BLaER1 (cell line): Measurements from ENCODE around the gene CABP4.

ENCODE experiments used
- H3K27ac ChIP-seq: shearing (Covaris generic); formaldehyde crosslinking; 2 replicates; pipeline ENCODE4 v1.8.1; 2022
- H3K27me3 ChIP-seq: shearing (Covaris generic); formaldehyde crosslinking; 2 replicates; pipeline ENCODE4 v1.8.1; 2022
- H3K36me3 ChIP-seq: shearing (Covaris generic); formaldehyde crosslinking; 2 replicates; pipeline ENCODE4 v1.8.1; 2022
- H3K4me1 ChIP-seq: shearing (Covaris generic); formaldehyde crosslinking; 2 replicates; pipeline ENCODE4 v1.8.1; 2022
- H3K4me2 ChIP-seq: shearing (Covaris generic); formaldehyde crosslinking; 2 replicates; pipeline ENCODE4 v1.8.1; 2022
- H3K4me3 ChIP-seq: shearing (Covaris generic); formaldehyde crosslinking; 2 replicates; pipeline ENCODE4 v1.8.1; 2022
- H3K9ac ChIP-seq: shearing (Covaris generic); formaldehyde crosslinking; 2 replicates; pipeline ENCODE4 v1.8.1; 2022
- H3K9me3 ChIP-seq: shearing (Covaris generic); formaldehyde crosslinking; 2 replicates; pipeline ENCODE4 v1.8.1; 2022
- H4K20me1 ChIP-seq: shearing (Covaris generic); formaldehyde crosslinking; 2 replicates; pipeline ENCODE4 v1.8.1; 2022
- Cebpa-rat ChIP-seq: shearing (Covaris generic); IDR thresholded peaks from 2 replicates; pipeline ENCODE4 v1.8.1; 2022

CABP4 gene

DNA sequence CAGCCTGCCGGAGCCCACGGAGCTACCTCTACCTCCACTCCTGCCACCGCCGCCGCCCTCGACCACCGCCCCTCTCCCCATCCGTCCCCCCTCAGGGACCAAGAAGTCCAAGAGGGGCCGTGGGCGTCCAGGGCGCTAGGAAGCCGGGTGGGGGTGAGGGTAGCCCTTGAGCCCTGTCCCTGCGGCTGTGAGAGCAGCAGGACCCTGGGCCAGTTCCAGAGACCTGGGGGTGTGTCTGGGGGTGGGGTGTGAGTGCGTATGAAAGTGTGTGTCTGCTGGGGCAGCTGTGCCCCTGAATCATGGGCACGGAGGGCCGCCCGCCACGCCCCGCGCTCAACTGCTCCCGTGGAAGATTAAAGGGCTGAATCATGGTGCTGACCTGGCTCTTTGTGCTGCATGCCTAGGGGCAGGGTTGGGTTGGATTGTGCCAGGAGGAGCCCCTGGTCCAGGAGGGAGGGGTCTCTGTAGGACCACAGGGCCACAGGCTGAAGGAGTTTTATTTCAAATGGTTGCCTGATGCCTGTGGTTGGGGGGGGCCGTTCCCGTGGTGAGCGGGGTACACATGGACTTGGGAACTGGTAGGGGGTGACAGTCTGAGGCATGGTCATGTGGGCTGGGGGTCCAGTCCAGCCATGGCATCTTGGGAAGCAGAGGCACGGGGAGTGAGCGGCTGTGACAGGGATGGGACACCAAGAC, 20.0 kb upstream of the CABP4 start:
- peak overlapping the region; percentile 97 for H3K4me2 ChIP-seq

DNA sequence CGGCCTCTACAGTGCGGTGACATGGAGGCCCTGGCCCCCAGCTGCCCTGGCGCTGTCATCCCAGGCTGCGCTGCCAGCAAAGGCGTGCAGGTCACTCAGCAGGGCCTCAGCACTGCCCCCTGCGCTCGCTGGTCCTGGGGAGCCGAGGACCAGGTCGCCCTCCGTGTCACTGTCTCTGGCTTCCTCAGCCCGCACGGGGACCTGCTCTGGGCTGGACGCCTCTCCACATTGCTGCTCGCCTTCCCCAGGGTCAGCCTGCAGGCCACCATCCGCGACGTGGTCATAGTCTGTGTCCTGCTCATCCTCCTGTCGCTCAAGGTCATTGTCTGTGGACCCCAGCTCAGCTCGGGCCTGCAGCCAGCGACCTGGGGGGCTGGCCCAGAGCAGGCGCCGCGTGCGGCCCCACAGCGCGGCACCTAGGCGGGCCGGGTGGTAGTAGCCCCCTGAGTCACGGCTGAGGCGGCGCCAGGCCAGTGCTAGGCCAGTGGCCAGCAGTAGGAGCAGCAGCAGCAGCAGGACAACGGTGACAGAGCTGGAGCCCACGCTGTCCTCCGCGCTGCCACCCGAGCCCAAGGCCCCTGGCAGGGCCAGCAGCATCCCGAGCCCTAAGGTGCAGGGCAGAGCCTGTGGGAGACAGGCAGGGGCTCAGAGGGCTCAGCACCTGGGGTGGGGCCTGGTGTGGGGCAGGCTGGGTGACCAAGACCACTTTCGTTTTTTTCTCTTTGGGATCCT, 19.3 kb upstream of the CABP4 start:
- Histone ChIP-seq H3K9me3 (no peaks in the 10 kb centered on the region), H3K4me2 (peak overlapping the region; percentile 97), H3K9ac (peak overlapping the region; percentile 94), H3K36me3 (peaks cover 53% of the 10 kb centered on the region), H3K27ac (peak overlapping the region; percentile 99), H3K4me1 (peaks cover 89% of the 10 kb centered on the region), H3K27me3 (no peaks in the 10 kb centered on the region), H4K20me1 (peaks cover 59% of the 10 kb centered on the region), H3K4me3 (peak overlapping the region; percentile 77)
- no peak for TF ChIP-seq Cebpa-rat

More for the DNA sequence above, 20.0 kb upstream of the CABP4 start:
- Histone ChIP-seq H3K9ac (peak overlapping the region; percentile 94), H3K27ac (peak overlapping the region; percentile 99), H3K27me3 (no peaks in the 10 kb centered on the region), H3K9me3 (no peaks in the 10 kb centered on the region), H3K4me3 (peak overlapping the region; percentile 77), H3K4me1 (peaks cover 82% of the 10 kb centered on the region), H3K36me3 (peaks cover 61% of the 10 kb centered on the region), H4K20me1 (peaks cover 66% of the 10 kb centered on the region)
- TF ChIP-seq Cebpa-rat: no peak

DNA sequence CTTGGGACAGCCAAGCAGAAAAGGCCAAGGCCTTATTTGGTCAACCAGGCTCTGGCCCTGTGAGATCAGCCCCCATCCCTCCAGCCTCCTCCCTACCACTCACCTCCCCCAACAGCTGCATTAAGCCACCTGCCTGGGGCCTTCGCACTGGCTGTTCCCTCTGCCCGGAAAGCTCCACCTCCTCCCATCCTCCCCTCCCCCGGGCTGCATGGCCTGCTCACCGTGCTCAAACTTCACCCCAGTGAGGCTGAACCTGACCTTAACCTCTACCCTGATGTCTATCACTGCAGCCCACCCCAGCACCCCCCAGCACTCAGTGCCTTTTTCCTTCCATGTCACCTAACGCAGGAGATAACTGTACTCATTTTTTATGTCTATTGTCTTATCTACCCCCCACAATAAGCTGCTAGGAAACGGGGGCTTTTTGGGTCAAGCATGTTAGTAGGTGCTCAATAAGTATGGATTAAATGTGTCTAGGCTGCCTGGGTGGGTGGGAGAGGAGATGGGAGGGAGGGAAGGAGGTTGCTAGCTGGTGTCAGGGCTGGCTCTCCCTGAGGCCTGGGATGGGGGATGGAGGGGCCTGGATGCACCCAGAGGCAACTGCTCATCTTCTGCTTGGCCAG, 18.6 kb upstream of the CABP4 start:
- no peaks in the 10 kb centered on the region for H3K27me3 ChIP-seq
- peaks cover 52% of the 10 kb centered on the region for H4K20me1 ChIP-seq
- peaks cover 47% of the 10 kb centered on the region for H3K36me3 ChIP-seq
- H3K4me2 ChIP-seq: peak overlapping the region; percentile 97
- H3K4me3 ChIP-seq: peak overlapping the region; percentile 77
- no peaks in the 10 kb centered on the region for H3K9me3 ChIP-seq
- H3K9ac ChIP-seq: peak overlapping the region; percentile 94
- no peak for TF ChIP-seq Cebpa-rat
- H3K27ac ChIP-seq: peak overlapping the region; percentile 99
- peaks cover 96% of the 10 kb centered on the region for H3K4me1 ChIP-seq

DNA sequence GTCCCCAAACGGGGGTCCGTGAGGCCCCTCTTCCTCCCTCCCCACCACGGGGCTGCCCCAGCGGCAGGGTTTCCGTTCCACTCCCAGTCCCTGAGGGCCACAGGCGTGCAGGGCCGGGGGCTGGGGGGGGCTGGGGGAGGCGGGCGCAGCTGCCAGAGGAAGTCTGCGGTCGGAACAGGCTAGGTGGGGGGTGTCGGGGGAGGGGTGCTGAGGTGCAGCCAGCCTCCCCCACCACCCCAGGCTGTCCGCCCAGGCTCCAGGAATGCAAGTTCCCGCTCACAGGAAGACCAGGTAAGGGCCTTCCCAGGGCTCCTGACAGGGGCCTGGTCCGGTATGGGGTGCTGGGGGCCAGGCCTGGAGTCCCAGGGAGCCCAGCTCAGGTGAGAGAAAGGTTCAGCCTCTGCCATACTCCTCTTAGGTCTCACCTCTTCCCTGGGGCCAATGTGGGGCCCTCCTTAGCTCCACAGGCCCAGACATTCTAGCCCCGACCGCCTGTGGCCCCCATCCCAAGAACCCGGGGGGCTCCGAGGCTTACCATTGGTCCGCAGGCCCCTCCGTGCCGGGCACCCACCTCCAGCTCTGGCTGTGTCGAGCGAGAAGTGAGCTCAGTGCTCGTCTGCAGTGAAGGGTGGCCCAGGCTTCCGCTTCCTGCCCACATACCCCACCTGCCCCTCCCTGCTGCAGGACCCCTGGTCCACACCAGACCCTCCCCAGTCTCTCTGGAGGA, 17.9 kb upstream of the CABP4 start, which contains the start of gene PTPRCAP:
Gene PTPRCAP (minus strand): TSS at position 601 of the 727 bp plus-strand sequence. CDS start 63 bp downstream, at position 538.
- Histone ChIP-seq H4K20me1 (peaks cover 46% of the 10 kb centered on the region), H3K27ac (peak within 1 kb of the TSS; percentile 99), H3K4me2 (peak within 1 kb of the TSS; percentile 97), H3K9me3 (no peaks in the 10 kb centered on the region), H3K27me3 (no peaks in the 10 kb centered on the region), H3K4me3 (peak within 1 kb of the TSS; percentile 77), H3K4me1 (peaks cover 96% of the 10 kb centered on the region), H3K9ac (peak within 1 kb of the TSS; percentile 94), H3K36me3 (peaks cover 40% of the 10 kb centered on the region)
- TF ChIP-seq Cebpa-rat: no peak

DNA sequence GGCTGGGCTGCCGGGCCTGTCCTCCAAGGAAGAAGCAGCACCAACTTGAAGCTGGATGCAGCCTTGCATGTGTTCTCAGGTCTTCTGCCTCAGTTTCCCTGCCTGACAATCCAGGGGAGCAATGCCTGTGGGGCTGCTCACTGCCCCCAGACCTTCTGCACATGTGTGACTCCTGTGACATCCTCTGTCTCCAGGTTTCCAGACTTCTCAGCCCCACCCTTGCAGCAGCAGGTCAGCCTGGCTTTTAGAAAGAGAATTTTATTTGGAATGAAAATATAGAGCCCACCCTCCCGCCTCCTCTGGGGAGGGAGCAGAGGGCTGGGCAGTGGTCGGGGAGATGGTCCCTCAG, 17.4 kb upstream of the CABP4 start:
- H3K36me3 ChIP-seq: peaks cover 35% of the 10 kb centered on the region
- peak overlapping the region; percentile 94 for H3K9ac ChIP-seq
- no peak for TF ChIP-seq Cebpa-rat
- H3K9me3 ChIP-seq: no peaks in the 10 kb centered on the region
- no peaks in the 10 kb centered on the region for H3K27me3 ChIP-seq
- H3K4me2 ChIP-seq: peak overlapping the region; percentile 97
- peak overlapping the region; percentile 99 for H3K27ac ChIP-seq
- H3K4me3 ChIP-seq: peak overlapping the region; percentile 77
- peaks cover 40% of the 10 kb centered on the region for H4K20me1 ChIP-seq
- H3K4me1 ChIP-seq: peaks cover 96% of the 10 kb centered on the region

DNA sequence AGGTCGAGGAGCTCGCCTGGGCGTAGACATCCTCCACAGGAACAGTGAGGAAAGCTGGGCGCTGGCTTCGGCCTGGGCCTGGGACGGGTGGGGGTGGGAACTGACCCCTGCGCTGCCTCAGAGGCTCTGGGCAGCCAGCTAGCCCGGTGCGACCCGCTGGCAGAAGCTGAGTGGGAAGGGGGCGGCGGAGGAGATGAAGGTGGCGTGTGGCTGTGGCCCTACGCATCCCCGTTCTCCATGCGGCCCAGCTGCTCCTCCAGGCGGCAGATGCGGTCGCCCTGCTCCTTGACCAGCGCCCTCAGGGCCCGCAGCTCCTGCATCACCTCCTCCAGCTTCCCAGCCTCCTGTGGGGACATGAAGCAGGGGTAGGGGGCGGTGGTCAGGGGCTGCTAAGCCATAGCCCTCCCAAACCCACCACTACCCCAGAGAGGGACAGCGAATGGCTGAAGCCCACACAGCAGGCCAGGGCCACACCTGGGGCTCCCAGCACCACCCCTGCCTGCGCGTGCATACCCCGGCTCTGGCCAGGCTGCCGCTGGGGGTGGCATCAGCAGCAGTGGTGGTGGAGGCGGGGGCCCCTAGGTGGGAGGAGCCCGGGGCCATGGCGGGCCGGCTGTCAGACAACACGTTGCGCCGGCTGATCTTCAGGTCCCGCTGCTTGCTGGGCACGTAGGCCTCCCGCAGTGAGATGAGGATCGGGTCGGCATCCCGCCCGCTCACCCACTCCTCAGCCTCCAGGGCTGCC, 16.8 kb upstream of the CABP4 start:
- H3K4me2 ChIP-seq: peak overlapping the region; percentile 97
- H3K9ac ChIP-seq: peak overlapping the region; percentile 94
- peaks cover 93% of the 10 kb centered on the region for H3K4me1 ChIP-seq

DNA sequence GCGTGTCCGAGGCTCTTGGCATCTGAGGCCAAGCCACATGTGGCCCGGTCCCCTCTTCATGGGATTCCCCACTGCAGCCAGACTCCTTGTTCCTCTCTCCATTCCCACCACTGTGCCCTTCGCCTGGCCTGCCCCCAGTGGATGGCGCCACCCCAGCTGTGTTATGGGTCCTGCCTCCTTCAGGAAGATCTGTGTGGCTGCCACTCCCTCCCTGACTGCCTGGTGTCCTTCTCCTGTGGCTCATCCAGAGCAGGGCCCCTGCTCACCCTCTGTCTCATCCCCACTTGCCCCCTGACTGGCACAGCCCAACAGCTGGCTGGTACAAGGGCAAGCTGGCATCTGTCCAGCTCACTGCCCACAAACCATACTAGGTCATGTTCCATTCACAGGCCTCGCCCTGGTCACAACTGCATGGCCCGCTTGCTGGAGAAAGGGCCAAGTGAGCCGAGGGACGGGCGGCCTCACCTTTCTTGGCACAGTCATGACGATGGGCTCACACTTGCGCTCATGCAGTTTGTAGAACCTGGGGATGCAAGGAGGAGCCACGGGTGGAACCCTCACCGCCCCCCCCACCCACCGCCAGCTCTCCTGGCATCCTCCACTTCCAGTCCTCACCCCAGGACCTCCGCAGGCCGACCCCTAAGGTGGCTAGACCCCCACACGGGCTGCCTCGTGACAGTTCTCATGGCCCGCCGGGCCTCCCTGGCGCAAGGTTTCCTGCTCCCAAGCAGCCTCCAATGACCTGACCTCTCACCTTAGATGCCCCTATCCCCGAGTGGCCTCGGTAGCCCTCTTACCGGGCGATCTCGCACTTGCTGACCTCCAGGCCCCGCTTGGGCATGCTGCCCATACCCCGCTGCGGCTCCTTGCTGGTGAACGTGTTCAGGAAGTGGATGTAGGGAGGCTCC, 15.6 kb upstream of the CABP4 start:
- no peaks in the 10 kb centered on the region for H3K9me3 ChIP-seq
- H4K20me1 ChIP-seq: peaks cover 22% of the 10 kb centered on the region
- peaks cover 90% of the 10 kb centered on the region for H3K4me1 ChIP-seq
- peak overlapping the region; percentile 97 for H3K4me2 ChIP-seq
- H3K4me3 ChIP-seq: peak overlapping the region; percentile 25; the same call in 1 of the 2 replicates
- peak overlapping the region; percentile 99 for H3K27ac ChIP-seq
- H3K36me3 ChIP-seq: peaks cover 17% of the 10 kb centered on the region
- no peak for TF ChIP-seq Cebpa-rat
- H3K9ac ChIP-seq: peak overlapping the region; percentile 64
- no peaks in the 10 kb centered on the region for H3K27me3 ChIP-seq

More for the DNA sequence above, 16.8 kb upstream of the CABP4 start:
- Histone ChIP-seq H3K9me3 (no peaks in the 10 kb centered on the region), H3K27me3 (no peaks in the 10 kb centered on the region), H3K36me3 (peaks cover 29% of the 10 kb centered on the region), H4K20me1 (peaks cover 35% of the 10 kb centered on the region), H3K27ac (peak overlapping the region; percentile 99), H3K4me3 (peak overlapping the region; percentile 77)
- no peak for TF ChIP-seq Cebpa-rat
